H1 (cell line): ENCODE results near the gene SPATA19. TPM values are rescaled to one million over a fixed set of nuclear protein-coding genes. Genes with fewer than 3 reads are reported as not detected.

Experiments used
- BCL11A ChIP-seq, 2 experiments: IDR thresholded peaks; one replicate each; pipeline ENCODE4 v1.6.1; 2011; ENCODE audit warnings: low read depth in 2 of 2, low read length in 2 of 2, mild to moderate bottlenecking in 2 of 2
- MAX ChIP-seq: IDR thresholded peaks from 2 replicates; pipeline ENCODE4 v1.6.1; 2012; ENCODE audit warnings: inconsistent platforms
- POU5F1 ChIP-seq: IDR thresholded peaks from 2 replicates; pipeline ENCODE4 v1.6.1; 2011; ENCODE audit warnings: low read depth, mild to moderate bottlenecking, low read length, moderate library complexity
- RFX5 ChIP-seq: IDR thresholded peaks from 2 replicates; pipeline ENCODE4 v1.6.1; 2011; ENCODE audit warnings: low read depth, low read length, improper control_type of control experiment, borderline replicate concordance
- SIRT6 ChIP-seq: IDR thresholded peaks from one replicate; pipeline ENCODE4 v1.7.1; 2012; ENCODE audit warnings: low read length, inconsistent platforms
- polyA plus RNA-seq, 7 experiments: library from polyadenylated mRNA; depleted of rRNA in 3 of 7; stranded (reverse) in 5 of 7; unstranded in 2 of 7; fragments of >200 nt in 5 of 7; fragments of 200-250 nt in 2 of 7; gene quantifications; 1 replicate in 5 of 7; 2 replicates in 1 of 7; 4 replicates in 1 of 7; pipeline versions ENCODE4 v1.2.1 to v1.2.3, GENCODE V29; 2011 to 2013; ENCODE audit warnings: missing spikeins in 2 of 7, mixed read lengths in 2 of 7
- total RNA-seq: library from RNA; stranded (reverse); fragmentation: NEBNext Ultra II Directional; extraction: Animal tissue kit (Norgen Biotek cat#: 25700); gene quantifications from 2 replicates; pipeline ENCODE4 v1.2.1, GENCODE V29; 2021

The SPATA19 gene
- total and polyA plus RNA-seq, 2 of the 8 experiments (the other 6 are each of a cell fraction or from before 2014, with no cell fraction given): not detected

- no peak for TF ChIP-seq MAX
- no peak for TF ChIP-seq RFX5
- no peak for TF ChIP-seq SIRT6
- TF ChIP-seq BCL11A (IDR thresholded peaks at IDR 0.05; ENCODE audit: low read depth in 2 of 2, low read length in 2 of 2): no peak
- TF ChIP-seq POU5F1: no peak
Observed at GRCh38 chr11:133860151-133860550, 14.8 kb upstream of the SPATA19 start (continued).
